ENCODE data around the gene CHPF2. TPM values are rescaled to one million over a fixed set of nuclear protein-coding genes. Genes with fewer than 3 reads are reported as not detected.

The CHPF2 gene
- total RNA-seq, 6 experiments from 2014 or later, result 11.9 to 20.7 (median 17.7) TPM

DNA sequence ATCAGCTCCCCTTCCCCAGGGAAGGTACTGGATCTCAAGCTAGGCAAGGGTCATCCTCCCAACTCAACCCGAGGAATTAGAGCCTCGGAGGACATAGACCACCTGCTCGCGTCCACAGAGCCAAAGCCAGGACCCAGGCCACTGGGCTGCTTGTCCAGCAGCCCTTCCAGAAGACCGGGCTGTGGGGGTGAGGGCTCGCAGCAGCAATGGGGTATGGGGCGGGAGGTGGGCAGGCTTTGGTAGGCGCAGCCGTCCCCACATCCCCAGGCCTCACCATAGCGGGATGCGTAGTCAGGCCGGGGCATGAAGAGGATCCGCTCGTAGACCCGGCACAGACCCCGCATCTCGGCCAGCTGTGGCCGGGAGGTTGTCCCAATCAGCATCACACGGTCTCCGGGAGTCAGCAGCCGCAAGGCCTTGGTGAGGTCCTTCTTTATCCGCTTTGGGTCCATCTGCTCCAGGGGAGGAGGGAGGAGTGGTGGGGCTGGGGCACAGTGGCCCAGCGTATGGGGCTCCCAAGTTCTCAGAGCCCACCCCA is 40.2 kb upstream of the CHPF2 start:
- Histone ChIP-seq H3K9me3 (no peaks in the 10 kb centered on the region), H3K27ac (no peak overlapping the region), H3K27me3 (no peaks in the 10 kb centered on the region), H3K4me1 (no peaks in the 10 kb centered on the region), H3K36me3 (no peaks in the 10 kb centered on the region), H3K4me3 (no peak overlapping the region)
- no peak for TF ChIP-seq POLR2A (IDR thresholded peaks at IDR 0.05)
- TF ChIP-seq, protein P1, sequence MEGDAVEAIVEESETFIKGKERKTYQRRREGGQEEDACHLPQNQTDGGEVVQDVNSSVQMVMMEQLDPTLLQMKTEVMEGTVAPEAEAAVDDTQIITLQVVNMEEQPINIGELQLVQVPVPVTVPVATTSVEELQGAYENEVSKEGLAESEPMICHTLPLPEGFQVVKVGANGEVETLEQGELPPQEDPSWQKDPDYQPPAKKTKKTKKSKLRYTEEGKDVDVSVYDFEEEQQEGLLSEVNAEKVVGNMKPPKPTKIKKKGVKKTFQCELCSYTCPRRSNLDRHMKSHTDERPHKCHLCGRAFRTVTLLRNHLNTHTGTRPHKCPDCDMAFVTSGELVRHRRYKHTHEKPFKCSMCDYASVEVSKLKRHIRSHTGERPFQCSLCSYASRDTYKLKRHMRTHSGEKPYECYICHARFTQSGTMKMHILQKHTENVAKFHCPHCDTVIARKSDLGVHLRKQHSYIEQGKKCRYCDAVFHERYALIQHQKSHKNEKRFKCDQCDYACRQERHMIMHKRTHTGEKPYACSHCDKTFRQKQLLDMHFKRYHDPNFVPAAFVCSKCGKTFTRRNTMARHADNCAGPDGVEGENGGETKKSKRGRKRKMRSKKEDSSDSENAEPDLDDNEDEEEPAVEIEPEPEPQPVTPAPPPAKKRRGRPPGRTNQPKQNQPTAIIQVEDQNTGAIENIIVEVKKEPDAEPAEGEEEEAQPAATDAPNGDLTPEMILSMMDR (IDR thresholded peaks at IDR 0.05), result no peak
- DNase-seq (no peak), ATAC-seq (no peak)
- no CpG with 5 or more reads among the region's 23 CpGs for WGBS (ENCODE audit: insufficient coverage, low coverage, low lambda C conversion rate, missing lambda C conversion rate)
- intact Hi-C loops (cut with DNase I), result no loop called here

DNA sequence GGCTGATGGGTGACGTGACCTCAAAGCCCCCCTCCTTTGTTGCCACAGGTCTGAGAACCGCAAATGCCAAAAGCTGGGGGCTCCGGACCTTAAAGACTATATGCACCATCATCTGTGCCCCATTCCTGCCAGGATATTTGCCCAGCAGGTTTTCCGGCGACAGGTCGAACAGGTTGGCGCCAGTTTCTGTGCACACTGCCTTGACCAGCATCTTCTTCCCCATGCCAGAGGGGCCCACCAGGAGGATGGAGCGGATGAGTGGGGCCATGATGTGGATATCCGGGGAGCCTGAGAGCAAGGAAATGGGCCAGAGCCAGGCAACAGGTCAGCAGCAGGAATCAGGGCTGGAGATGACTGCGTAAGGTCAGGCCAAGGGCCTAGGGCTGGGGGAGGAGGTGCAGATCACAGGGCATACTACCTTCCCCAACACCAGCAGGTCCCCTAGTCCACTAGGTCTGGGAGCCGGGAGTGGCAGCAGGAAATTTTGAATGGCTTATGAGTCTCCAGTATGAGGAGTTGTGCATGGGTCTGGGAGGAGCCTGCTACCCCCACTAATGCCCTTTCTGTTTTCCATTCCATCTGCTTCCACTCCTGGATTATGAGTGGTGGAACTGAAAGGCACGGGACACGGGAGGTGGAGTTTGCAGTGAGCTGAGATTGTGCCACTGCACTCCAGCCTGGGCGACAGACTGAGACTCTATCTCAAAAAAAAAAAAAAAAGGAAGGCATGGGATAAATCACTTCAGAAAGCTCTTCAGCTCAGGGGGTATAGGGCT is 38.9 kb upstream of the CHPF2 start:
- Histone ChIP-seq H3K27ac (no peak overlapping the region), H3K27me3 (no peaks in the 10 kb centered on the region), H3K36me3 (no peaks in the 10 kb centered on the region), H3K9me3 (no peaks in the 10 kb centered on the region), H3K4me1 (no peaks in the 10 kb centered on the region), H3K4me3 (no peak overlapping the region)
- TF ChIP-seq, protein P1 (IDR thresholded peaks at IDR 0.05), result no peak
- TF ChIP-seq POLR2A (IDR thresholded peaks at IDR 0.05), result no peak
- intact Hi-C loops (cut with DNase I), result no loop called here
- no peak for DNase-seq
- WGBS (ENCODE audit: insufficient coverage, low coverage, low lambda C conversion rate, missing lambda C conversion rate), result 81% methylated on average over 9 of the region's 14 CpGs
- ATAC-seq, result no peak

DNA sequence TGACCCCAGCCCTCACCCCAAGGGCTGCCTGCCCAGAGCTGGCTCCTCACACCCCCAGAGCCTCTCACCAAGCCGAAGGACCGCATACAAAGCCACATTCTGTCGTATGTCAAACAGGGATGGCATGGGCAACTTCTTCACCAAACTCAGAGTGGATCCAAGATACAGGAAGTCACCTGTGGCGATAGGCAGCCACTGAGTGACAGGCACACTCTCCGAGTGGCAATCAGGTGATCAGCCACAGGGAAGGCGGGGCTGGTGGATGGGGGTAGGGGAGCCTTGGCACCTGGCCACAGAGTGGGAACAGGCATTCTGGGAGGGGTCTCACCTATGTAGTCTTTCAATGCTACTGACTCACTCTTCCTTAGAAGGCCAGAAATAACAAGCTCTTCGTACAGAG is 38.1 kb upstream of the CHPF2 start:
- H3K27ac ChIP-seq, result no peak overlapping the region
- 50% methylated on average over 2 of the region's 7 CpGs for WGBS (ENCODE audit: insufficient coverage, low coverage, low lambda C conversion rate, missing lambda C conversion rate)
- H3K27me3 ChIP-seq, result no peaks in the 10 kb centered on the region
- no peak overlapping the region for H3K4me3 ChIP-seq
- no peaks in the 10 kb centered on the region for H3K36me3 ChIP-seq
- no peaks in the 10 kb centered on the region for H3K4me1 ChIP-seq
- no peaks in the 10 kb centered on the region for H3K9me3 ChIP-seq
- TF ChIP-seq, protein P1 (IDR thresholded peaks at IDR 0.05), result no peak
- no peak for TF ChIP-seq POLR2A (IDR thresholded peaks at IDR 0.05)
- intact Hi-C loops (cut with DNase I), result no loop called here
- ATAC-seq, result no peak
- no peak for DNase-seq

DNA sequence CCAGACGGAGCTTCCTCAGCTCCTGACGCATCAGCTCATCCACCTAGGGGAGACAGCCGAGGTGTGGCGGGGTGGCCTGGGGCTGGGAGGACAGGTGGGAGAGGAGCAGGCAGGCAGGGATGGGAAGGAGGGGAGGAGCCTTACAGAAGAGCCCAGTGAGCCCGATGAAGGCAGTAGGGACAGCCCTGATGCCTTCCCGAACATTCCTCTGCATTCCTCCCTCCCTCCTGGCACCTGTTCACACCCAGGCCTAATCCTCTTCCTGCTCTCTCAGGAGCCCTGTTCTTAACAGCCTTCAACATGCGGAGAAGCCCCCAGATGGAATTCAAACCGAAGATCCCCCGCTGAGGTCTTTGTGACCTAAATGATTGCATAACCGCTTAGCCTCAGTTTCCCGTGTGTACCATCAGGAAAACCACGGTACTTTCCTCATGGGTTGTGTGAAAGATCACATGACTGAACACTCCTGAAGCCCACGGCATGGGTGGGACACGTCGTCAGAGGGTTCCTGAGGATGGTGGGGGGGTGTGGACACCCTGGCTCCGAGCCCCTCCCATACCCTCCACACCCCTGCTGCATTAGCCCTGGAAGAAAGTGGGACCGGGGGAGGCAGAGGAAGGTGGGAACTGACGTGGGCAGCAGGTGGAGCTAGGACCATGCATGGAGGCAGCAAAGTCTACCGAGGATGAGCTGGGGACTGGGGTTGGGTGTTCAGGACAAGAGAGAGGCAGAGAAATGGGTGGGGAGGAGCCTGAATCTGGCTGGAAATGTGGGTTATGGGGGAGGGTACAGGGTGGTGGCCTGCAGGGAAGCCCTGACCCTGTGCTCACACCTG is 36.5 kb upstream of the CHPF2 start:
- Histone ChIP-seq H3K27me3 (no peaks in the 10 kb centered on the region), H3K4me1 (no peaks in the 10 kb centered on the region), H3K9me3 (no peaks in the 10 kb centered on the region), H3K4me3 (no peak overlapping the region), H3K27ac (no peak overlapping the region), H3K36me3 (no peaks in the 10 kb centered on the region)
- ATAC-seq, result no peak
- 36% methylated on average over 12 of the region's 19 CpGs for WGBS (ENCODE audit: insufficient coverage, low coverage, low lambda C conversion rate, missing lambda C conversion rate)
- intact Hi-C loops (cut with DNase I), result no loop called here
- no peak for TF ChIP-seq POLR2A (IDR thresholded peaks at IDR 0.05)
- TF ChIP-seq, protein P1 (IDR thresholded peaks at IDR 0.05), result no peak
- peak in 1 of 3 donors; percentile 47 for DNase-seq
